HL-60/S4 treated with phorbol 12-myristate 13-acetate at 8.2 ng/mL for 4 days and 3 days (cell line): Measurements from ENCODE around the gene LBHD2.

Experiments
- in situ Hi-C: fragments of 300-500 bp; cut with MboI; formaldehyde crosslinking; loops from 2 replicates; pipeline ENCODE4 v1.15.0; 2022; ENCODE audit warnings: low sequenced_read_pairs

LBHD2 gene

GRCh38 chr14:103067231-103067954, 16.6 kb upstream of the LBHD2 start:
- in situ Hi-C loops: no loop called here

DNA sequence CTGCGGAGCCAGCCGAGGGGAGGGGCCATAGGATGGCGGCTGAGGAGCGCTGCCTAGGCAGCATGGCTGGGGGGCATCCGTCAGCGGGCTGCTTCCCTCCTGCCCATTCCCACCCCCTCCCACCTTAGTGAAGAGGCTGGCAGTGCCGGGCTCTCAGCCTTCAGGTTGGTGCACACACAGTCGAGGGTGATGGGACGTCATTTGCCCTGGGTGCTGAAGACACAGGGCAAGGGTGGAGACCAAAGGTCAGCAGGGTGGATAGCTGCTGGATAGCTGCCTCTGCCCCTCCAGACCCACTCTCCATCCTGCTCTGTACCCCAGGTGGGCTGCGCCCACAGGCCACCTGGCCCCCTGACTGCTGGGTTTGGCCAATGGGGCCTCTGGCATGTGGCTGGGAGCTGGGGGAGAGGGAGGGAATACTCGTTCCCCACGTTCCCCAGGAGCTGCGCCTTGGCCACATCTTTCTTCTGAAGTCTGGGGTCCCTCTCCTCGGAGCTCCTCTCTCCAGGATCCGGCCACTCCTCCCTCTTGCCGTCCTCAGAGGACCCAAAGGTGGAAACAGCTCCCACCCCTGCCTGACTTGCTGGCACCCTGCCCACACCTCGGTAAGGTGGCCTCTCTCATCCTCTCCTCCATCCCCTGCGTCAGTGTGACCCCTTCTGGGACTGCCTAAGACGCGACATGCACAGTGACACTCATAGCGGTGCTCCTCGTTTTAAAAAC, 15.5 kb upstream of the LBHD2 start:
- in situ Hi-C loops: no loop called here

- in situ Hi-C loops: no loop called here
Measured at GRCh38 chr14:103070263-103070885, 13.6 kb upstream of the LBHD2 start.

- in situ Hi-C loops: no loop called here
Measured at GRCh38 chr14:103070971-103071542, 13.0 kb upstream of the LBHD2 start.

- in situ Hi-C loops: no loop called here
Measured at GRCh38 chr14:103071544-103072251, 12.3 kb upstream of the LBHD2 start.

GRCh38 chr14:103072595-103073366, 11.2 kb upstream of the LBHD2 start:
- in situ Hi-C loops: no loop called here

- in situ Hi-C loops: no loop called here
Measured at GRCh38 chr14:103073367-103073875, 10.6 kb upstream of the LBHD2 start.

DNA sequence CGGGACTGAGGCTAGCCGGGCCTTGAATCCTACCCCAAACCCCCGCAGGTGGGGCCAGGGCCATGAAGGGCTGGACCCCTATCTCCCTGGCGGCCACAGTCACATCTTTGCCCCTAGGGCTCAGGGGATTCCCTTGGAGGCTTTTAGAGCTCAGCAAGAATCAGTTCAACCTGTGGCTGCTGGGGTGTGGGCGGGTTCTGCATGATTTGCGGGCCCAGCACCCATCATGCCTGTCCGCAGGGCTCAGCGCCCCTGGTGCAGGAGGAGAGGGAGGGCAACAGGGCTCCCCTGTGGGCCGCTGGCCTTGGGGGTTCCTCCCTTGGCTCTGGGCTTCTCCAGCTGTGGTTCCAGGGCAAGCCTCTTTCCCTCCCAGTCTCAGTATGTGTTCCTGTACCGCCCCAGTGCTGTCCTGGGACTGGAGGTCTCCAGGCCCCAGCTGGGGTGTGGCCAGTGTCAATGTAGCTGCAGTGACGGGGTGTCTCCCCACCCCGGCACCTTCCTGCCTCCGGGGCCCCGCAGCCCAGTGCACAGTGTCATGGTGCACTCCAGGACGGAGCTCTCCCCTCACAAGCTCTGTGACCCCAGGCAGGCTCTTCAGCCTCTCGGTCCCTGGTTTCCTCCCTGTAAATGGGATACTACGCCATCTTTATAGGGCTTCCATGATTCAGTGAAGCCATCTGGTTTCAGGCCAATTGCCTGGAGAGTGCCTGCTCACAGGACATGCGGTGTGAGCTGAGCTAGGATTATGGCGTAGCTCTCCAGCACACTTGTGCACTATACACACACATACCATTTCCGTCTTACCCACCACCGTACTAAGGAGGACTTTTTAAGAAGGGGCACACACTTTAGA, 9.9 kb upstream of the LBHD2 start:
- in situ Hi-C loops: no loop called here

DNA sequence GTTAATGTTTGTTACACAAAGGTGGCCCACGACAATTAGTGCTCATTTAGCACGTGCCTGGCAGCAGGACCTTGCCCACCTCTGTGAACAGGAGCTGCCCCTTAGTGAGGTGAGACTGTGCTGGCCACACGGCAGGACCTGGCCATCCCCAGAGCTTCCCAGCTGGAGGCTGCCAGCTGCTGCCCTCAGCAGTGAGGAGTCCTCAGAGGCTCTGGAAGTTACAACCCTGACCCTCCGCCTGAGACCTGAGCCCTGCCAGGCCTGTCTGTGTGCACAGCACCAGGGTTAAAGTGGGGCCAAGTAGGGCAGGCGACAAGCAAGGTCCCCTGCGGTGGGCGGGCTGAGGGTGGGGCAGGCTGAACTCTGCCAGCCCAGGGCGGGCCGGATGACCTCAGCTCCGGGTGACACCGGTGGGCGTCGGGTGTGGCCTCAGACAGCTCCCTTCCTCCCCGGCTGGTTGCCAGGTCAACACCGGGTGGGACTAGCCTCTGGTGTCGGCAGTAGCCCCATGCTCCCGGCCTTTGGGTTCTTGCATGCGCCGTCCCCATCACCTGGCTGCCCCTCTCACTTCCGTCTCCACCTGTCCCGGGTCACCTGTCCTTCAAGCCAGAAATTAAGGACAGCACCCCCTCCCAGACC, 9.2 kb upstream of the LBHD2 start:
- in situ Hi-C loops: no loop called here

DNA sequence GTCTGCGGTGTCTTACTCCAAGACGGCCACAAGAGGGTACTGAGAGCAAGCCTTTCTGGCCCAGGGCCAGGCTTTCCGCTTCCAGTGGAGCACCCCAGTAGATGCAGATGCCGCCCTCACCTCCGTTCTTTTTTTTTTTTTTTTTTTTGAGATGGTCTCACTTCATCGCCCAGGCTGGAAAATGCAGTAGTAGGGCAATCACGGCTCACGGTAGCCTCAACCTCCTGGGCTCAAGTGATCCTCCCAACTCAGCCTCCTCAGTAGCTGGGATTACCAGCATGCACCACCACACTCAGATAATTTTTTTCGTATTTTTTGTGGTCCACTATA, 5.6 kb upstream of the LBHD2 start:
- in situ Hi-C loops: no loop called here

- in situ Hi-C loops: no loop called here
Measured at GRCh38 chr14:103078860-103079587, 5.0 kb upstream of the LBHD2 start.

- in situ Hi-C loops: loop anchor here (10.0 kb wide), 1 partner anchor 213 kb away; no protein-coding TSS in a partner anchor
Measured at GRCh38 chr14:103081951-103082350, 2.1 kb upstream of the LBHD2 start.

- in situ Hi-C loops: loop anchor here (10.0 kb wide), 1 partner anchor 209 kb away; no protein-coding TSS in a partner anchor
Measured at GRCh38 chr14:103085106-103086091, 1.4 kb downstream of the LBHD2 start.

- in situ Hi-C loops: loop anchor here (10.0 kb wide), 1 partner anchor 208 kb away; no protein-coding TSS in a partner anchor
Measured at GRCh38 chr14:103086771-103087342, 2.8 kb downstream of the LBHD2 start.

DNA sequence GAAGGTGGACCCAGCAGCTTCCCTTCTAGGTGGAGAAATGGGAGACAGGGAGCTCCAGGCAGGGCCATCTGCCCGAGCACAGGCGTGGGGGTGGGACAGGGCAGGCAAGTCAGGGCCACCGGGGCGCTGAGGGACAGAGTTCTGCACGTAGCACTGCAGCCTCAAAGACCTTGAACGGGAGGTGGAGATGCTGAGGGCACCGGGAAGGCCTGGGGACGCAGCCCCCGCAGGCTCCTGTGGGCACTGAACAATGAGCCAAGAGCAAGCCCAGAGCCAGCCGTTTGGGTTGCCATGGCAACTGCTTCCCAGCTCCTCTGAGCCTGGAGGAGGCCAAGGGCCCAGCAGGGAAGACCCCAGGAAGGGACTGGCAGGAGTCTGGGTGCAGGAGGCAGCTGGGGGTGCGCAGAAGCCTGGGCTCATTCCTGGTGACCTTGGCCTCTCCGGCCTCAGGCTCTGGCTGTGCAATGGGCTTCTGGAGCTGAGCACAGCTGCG, 3.4 kb downstream of the LBHD2 start:
- in situ Hi-C loops: loop anchor here (10.0 kb wide), 1 partner anchor 207 kb away; no protein-coding TSS in a partner anchor

DNA sequence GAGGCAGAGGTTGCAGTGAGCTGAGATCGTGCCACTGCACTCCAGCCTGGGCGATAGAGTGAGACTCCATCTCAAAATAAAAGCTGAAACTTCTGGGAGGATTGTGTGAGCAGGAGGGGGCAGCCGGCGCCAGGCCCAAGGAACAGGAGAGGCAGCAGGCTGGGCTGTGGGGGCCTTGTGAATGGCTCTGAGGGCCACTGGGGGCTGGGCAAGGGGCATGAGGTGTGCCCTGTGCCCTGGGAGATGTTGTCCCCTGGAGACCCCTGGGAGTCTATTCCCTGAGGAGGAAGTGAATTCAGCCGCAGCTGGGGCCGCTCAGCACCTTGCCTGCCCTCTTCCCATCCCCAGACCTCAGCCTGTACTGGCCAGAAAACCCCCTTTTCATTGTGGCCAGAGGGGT, 4.9 kb downstream of the LBHD2 start:
- in situ Hi-C loops: loop anchor here (10.0 kb wide), 1 partner anchor 206 kb away; no protein-coding TSS in a partner anchor
